HG02588 (cell line): ENCODE measurements around the gene PCDHB2.
"Not testable (repeated sequence)": the region's sequence is repeated elsewhere in the genome, so short reads cannot be mapped to it uniquely, and the experiment has no call there.

Experiments used
- ATAC-seq: cut with Tn5 transposase; IDR thresholded peaks from one replicate; pipeline ENCODE4 v1.9.1; 2021; ENCODE audit warnings: mild to moderate bottlenecking, moderate library complexity; ENCODE audit not compliant: unreplicated experiment

The PCDHB2 gene

DNA sequence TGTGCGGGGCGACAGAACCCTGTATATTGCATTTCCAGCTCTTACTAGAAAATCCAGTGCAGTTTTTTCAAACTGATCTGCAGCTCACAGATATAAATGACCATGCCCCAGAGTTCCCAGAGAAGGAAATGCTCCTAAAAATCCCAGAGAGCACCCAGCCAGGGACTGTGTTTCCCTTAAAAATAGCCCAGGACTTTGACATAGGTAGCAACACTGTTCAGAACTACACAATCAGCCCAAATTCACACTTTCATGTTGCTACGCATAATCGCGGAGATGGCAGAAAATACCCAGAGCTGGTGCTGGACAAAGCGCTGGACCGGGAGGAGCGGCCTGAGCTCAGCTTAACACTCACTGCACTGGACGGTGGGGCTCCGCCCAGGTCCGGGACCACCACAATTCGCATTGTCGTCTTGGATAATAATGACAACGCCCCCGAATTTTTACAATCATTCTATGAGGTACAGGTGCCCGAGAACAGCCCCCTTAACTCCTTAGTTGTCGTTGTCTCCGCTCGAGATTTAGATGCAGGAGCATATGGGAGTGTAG lies 41.4 kb downstream of the PCDHB2 start:
- no peak for ATAC-seq

DNA sequence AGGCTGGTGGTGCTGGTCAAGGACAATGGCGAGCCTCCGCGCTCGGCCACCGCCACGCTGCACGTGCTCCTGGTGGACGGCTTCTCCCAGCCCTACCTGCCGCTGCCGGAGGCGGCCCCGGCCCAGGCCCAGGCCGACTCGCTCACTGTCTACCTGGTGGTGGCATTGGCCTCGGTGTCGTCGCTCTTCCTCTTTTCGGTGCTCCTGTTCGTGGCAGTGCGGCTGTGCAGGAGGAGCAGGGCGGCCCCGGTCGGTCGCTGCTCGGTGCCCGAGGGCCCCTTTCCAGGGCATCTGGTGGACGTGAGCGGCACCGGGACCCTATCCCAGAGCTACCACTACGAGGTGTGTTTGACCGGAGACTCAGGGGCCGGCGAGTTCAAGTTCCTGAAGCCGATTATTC lies 42.9 kb downstream of the PCDHB2 start:
- not testable (repeated sequence) for ATAC-seq
